Activated CD8-positive, alpha-beta T cell treated with anti-CD3 and anti-CD28 coated beads for 36 hours (primary cell): ENCODE data around the gene C19orf25. TPM values are rescaled to one million over a fixed set of nuclear protein-coding genes. Genes with fewer than 3 reads are reported as not detected.
A peak's percentile ranks its signal among the peaks of the same experiment; 100 is the strongest.
"Not testable (repeated sequence)": the region's sequence is repeated elsewhere in the genome, so short reads cannot be mapped to it uniquely, and the experiment has no call there.

Experiments
- ATAC-seq: fragments of 200-7000 bp; cut with Tn5 transposase; one replicate; pipeline ENCODE4 v1.10.0; 2021; ENCODE audit warnings: mild to moderate bottlenecking, moderate library complexity
- CTCF ChIA-PET: fragments of 350-600 bp; sonication (Branson Sonifier 250); formaldehyde crosslinking; loops from one replicate; lab custom pipeline; 2021; ENCODE audit warnings: antibody characterized with exemption; lab: Charles Lee
- POLR2A ChIA-PET: fragments of 350-600 bp; sonication (Branson Sonifier 250); formaldehyde crosslinking; loops from one replicate; lab custom pipeline; 2021; ENCODE audit warnings: antibody characterized with exemption; lab: Charles Lee
- DNase-seq: peaks from one replicate; pipeline ENCODE4 v3.0.0-alpha.2; 2020
- H3K27ac Mint-ChIP-seq: one replicate; pipeline ENCODE4 v1.8.0; 2021; ENCODE audit warnings: mild to moderate bottlenecking, mixed read lengths
- H3K27me3 Mint-ChIP-seq: one replicate; pipeline ENCODE4 v1.8.0; 2021; ENCODE audit warnings: mixed read lengths
- H3K36me3 Mint-ChIP-seq: one replicate; pipeline ENCODE4 v1.8.0; 2021; ENCODE audit warnings: low read depth, mixed read lengths
- H3K4me1 Mint-ChIP-seq: one replicate; pipeline ENCODE4 v1.8.0; 2021; ENCODE audit warnings: low read depth, mixed read lengths
- H3K4me3 Mint-ChIP-seq: one replicate; pipeline ENCODE4 v1.8.0; 2021; ENCODE audit warnings: mild to moderate bottlenecking, moderate library complexity, mixed read lengths
- H3K9me3 Mint-ChIP-seq: one replicate; pipeline ENCODE4 v1.8.0; 2021; ENCODE audit warnings: mixed read lengths
- CTCF ChIP-seq: fragments of 200-600 bp; IDR thresholded peaks from one replicate; pipeline ENCODE4 v1.8.0; 2022; ENCODE audit warnings: antibody characterized with exemption, mild to moderate bottlenecking
- intact Hi-C: fragments of 100-400 bp; cut with micrococcal nuclease; formaldehyde crosslinking; loops from one replicate; pipeline ENCODE4 v1.10.0; 2022
- total RNA-seq, 2 experiments: library from RNA; stranded (reverse); gene quantifications; one replicate each; pipeline ENCODE4 v1.2.3, GENCODE V29; 2021

Gene C19orf25
- total RNA-seq, 2 experiments from 2014 or later, result 21.3 to 21.5 TPM

DNA sequence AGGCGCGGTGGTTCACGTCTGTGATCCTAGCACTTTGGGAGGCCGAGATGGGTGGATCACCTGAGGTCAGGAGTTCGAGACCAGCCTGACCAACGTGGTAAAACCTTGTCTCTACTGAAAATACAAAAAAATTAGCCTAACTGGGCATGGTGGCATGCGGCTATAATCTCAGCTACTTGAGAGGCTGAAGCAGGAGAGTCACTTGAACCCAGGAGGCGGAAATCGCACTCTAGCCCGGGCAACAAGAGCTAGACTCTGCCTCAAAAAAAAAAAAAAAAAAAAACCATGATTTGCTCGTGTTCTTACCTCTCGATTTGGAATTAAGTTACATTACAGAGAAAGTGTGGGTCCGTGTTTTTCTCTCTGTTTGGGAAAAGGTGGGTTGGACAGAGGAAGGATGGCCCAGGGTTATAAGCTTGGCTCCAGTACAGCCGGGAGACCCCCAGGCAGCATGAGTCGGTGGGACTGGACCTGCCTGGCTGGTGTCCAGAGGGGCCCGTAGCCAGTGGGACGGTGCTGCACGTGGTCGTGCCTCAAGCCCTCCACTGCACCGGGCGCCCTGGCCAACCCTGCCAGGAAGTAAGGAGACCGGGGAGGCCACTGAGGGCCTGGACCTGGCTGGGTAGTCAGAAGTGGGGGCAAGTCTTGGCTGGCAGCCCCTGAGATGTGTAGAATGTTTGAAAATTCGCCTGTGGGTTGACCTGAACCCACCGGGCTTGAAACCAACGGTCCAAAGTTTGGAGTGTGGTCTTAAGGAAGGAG is 37.2 kb downstream of the C19orf25 start:
- Mint-ChIP-seq H3K4me1 (peaks cover 42% of the 10 kb centered on the region), H3K27ac (no peak overlapping the region), H3K27me3 (peaks cover 5% of the 10 kb centered on the region), H3K36me3 (peaks cover 44% of the 10 kb centered on the region), H3K4me3 (peak overlapping the region; percentile 27), H3K9me3 (no peaks in the 10 kb centered on the region)
- DNase-seq, result no peak
- ATAC-seq, result no peak
- CTCF ChIA-PET, result no interaction called here
- TF ChIP-seq CTCF, result no peak
- POLR2A ChIA-PET, result interaction anchor here (0.6 to 1.7 kb wide), 7 partner anchors 11 to 162 kb away, joined by 3 to 4 read pairs (median 3); no protein-coding TSS in a partner anchor
- intact Hi-C loops, result no loop called here

DNA sequence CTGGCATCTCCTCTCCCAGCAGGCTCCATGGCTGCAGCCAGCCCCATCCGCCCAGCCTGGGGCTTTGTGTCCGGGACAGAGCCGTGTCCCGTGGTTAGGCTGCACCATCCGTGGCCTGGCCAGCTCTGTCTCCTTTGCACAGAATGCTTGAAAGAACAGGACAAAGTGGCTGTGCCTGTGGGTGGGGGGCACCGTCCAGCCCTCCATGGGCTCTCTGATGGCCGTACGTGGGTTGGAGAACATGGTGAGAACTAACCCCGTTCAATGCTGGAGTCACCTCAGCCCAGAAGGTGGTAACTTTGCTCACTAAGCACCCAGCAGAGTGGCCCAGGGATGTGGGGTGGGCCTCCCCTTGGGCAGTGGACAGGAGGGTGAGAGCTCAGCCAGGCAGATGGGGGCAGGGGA is 38.0 kb downstream of the C19orf25 start:
- CTCF ChIA-PET, result no interaction called here
- no peak for TF ChIP-seq CTCF
- peaks cover 44% of the 10 kb centered on the region for H3K36me3 Mint-ChIP-seq
- intact Hi-C loops, result no loop called here
- H3K4me1 Mint-ChIP-seq, result peaks cover 42% of the 10 kb centered on the region
- POLR2A ChIA-PET, result interaction anchor here (0.6 to 2.3 kb wide), 11 partner anchors 10 to 509 kb away, joined by 3 to 6 read pairs (median 3); partner anchors contain the start of gene APC2
- H3K9me3 Mint-ChIP-seq, result no peaks in the 10 kb centered on the region
- ATAC-seq (no peak), DNase-seq (no peak)
- H3K27me3 Mint-ChIP-seq, result peaks cover 3% of the 10 kb centered on the region
- H3K4me3 Mint-ChIP-seq, result peak overlapping the region; percentile 93
- H3K27ac Mint-ChIP-seq, result peak overlapping the region; percentile 74

GRCh38 chr19:1440418-1440801 is 38.6 kb downstream of the C19orf25 start:
- DNase-seq, result no peak
- peaks cover 45% of the 10 kb centered on the region for H3K36me3 Mint-ChIP-seq

GRCh38 chr19:1439525-1440417 is 39.2 kb downstream of the C19orf25 start:
- ATAC-seq, intact Hi-C loops, H3K9me3 Mint-ChIP-seq, CTCF ChIA-PET, H3K27me3 Mint-ChIP-seq: not testable (repeated sequence)
- H3K4me1 Mint-ChIP-seq, result peaks cover 36% of the 10 kb centered on the region
- H3K36me3 Mint-ChIP-seq, result peaks cover 48% of the 10 kb centered on the region
- peak; percentile 40 for DNase-seq
- peak overlapping the region; percentile 89 for H3K27ac Mint-ChIP-seq
- POLR2A ChIA-PET, result interaction anchor here (1.0 to 3.5 kb wide), 7 partner anchors 11 to 31 kb away, joined by 3 to 10 read pairs (median 5); no protein-coding TSS in a partner anchor
- H3K4me3 Mint-ChIP-seq, result peak overlapping the region; percentile 93

More at GRCh38 chr19:1440418-1440801, 38.6 kb downstream of the C19orf25 start:
- peak overlapping the region; percentile 93 for H3K4me3 Mint-ChIP-seq
- H3K27me3 Mint-ChIP-seq, result peaks cover 1% of the 10 kb centered on the region
- TF ChIP-seq CTCF, result no peak
- peak overlapping the region; percentile 74 for H3K27ac Mint-ChIP-seq
- POLR2A ChIA-PET, result interaction anchor here (0.6 to 2.3 kb wide), 10 partner anchors 10 to 508 kb away, joined by 3 to 6 read pairs (median 3); partner anchors contain the start of gene APC2
- CTCF ChIA-PET, result no interaction called here
- intact Hi-C loops, result no loop called here
- H3K9me3 Mint-ChIP-seq, result no peaks in the 10 kb centered on the region
- H3K4me1 Mint-ChIP-seq, result peaks cover 40% of the 10 kb centered on the region
- ATAC-seq, result no peak

DNA sequence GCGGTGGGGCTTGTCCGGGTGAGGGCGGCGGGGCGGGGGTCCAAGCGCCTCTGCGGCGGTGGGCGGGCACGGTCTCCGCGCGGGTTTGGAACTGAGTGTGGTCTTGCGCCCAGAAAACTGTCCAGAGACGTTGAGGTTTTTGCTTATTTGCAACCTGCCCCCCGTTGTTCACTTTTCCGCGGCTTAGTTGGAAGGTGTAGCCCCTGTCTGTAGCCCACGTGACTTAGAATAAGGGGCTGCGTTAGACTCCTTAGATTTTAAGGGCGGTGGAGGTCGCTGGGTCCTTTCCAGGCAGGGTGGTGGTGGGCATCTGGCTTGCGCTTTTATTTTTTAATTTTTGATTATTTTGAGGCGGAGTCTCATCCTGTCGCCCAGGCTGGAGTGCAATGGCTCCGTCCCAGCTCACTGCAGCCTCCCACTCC is 40.1 kb downstream of the C19orf25 start:
- Mint-ChIP-seq H3K4me1 (peaks cover 30% of the 10 kb centered on the region), H3K4me3 (peak overlapping the region; percentile 93), H3K27me3 (no peaks in the 10 kb centered on the region), H3K27ac (peak overlapping the region; percentile 89), H3K36me3 (peaks cover 48% of the 10 kb centered on the region), H3K9me3 (no peaks in the 10 kb centered on the region)
- ChIA-PET POLR2A (interaction anchor here (1.1 to 3.5 kb wide), 4 partner anchors 12 to 29 kb away, joined by 3 to 10 read pairs (median 6); no protein-coding TSS in a partner anchor), CTCF (no interaction called here)
- no peak for DNase-seq
- intact Hi-C loops, result no loop called here
- no peak for ATAC-seq
- TF ChIP-seq CTCF, result no peak
